OCI-LY1 (cell line): ENCODE measurements around the gene NECTIN1.

Experiments
- H2AFZ ChIP-seq: fragments of 200-600 bp; sonication (generic), shearing (Covaris generic); 2 replicates; pipeline ENCODE4 v1.6.0; 2014; ENCODE audit warnings: antibody characterized with exemption, mild to moderate bottlenecking, low read length
- H3F3A ChIP-seq: fragments of 200-600 bp; sonication (generic), shearing (Covaris generic); 2 replicates; pipeline ENCODE4 v1.6.0; 2014; ENCODE audit warnings: mild to moderate bottlenecking, antibody characterized with exemption, low read length, moderate library complexity; ENCODE audit not compliant: insufficient read depth
- H3K27ac ChIP-seq: fragments of 200-600 bp; sonication (generic); 2 replicates; pipeline ENCODE4 v1.5.1; 2014; ENCODE audit warnings: low read length, mixed run types, mild to moderate bottlenecking, low read depth; ENCODE audit not compliant: poor library complexity, severe bottlenecking
- H3K27me3 ChIP-seq: fragments of 200-600 bp; sonication (generic); 2 replicates; pipeline ENCODE4 v1.6.0; 2014; ENCODE audit warnings: antibody characterized with exemption, mild to moderate bottlenecking, low read length, moderate library complexity; ENCODE audit not compliant: insufficient read depth
- H3K36me3 ChIP-seq: fragments of 200-600 bp; sonication (generic); 2 replicates; pipeline ENCODE4 v1.6.1; 2014; ENCODE audit warnings: mild to moderate bottlenecking, antibody characterized with exemption, low read length, moderate library complexity, mixed read lengths; ENCODE audit not compliant: insufficient read depth
- H3K4me1 ChIP-seq: fragments of 200-600 bp; sonication (generic); 2 replicates; pipeline ENCODE4 v1.5.1; 2014; ENCODE audit warnings: mild to moderate bottlenecking, low read length, moderate library complexity; ENCODE audit not compliant: insufficient read depth, severe bottlenecking
- H3K4me2 ChIP-seq: fragments of 200-600 bp; sonication (generic), shearing (Covaris generic); 2 replicates; pipeline ENCODE4 v1.6.1; 2014; ENCODE audit warnings: low read length
- H3K4me3 ChIP-seq: fragments of 200-600 bp; sonication (generic); 2 replicates; pipeline ENCODE4 v1.5.1; 2014; ENCODE audit warnings: low read length, low read depth, mild to moderate bottlenecking, mixed read lengths; ENCODE audit not compliant: poor library complexity, severe bottlenecking
- H3K79me2 ChIP-seq: fragments of 200-600 bp; shearing (Covaris generic); 2 replicates; pipeline ENCODE4 v1.6.1; 2016; ENCODE audit warnings: mixed run types, low read length, mixed read lengths; ENCODE audit not compliant: insufficient read depth
- H3K9ac ChIP-seq: fragments of 200-600 bp; sonication (generic), shearing (Covaris generic); 2 replicates; pipeline ENCODE4 v1.6.1; 2014; ENCODE audit warnings: mild to moderate bottlenecking, low read length, mixed read lengths
- H3K9me2 ChIP-seq: fragments of 200-600 bp; sonication (generic), shearing (Covaris generic); 2 replicates; pipeline ENCODE4 v1.6.1; 2014; ENCODE audit warnings: low read depth, mild to moderate bottlenecking, low read length, mixed read lengths
- H3K9me3 ChIP-seq: fragments of 200-600 bp; shearing (Covaris generic); 2 replicates; pipeline ENCODE4 v1.6.1; 2014; ENCODE audit warnings: low read length, mixed read lengths
- H4K20me1 ChIP-seq: fragments of 200-600 bp; sonication (generic), shearing (Covaris generic); 2 replicates; pipeline ENCODE4 v1.6.0; 2016; ENCODE audit warnings: mild to moderate bottlenecking, low read length; ENCODE audit not compliant: insufficient read depth
- CTCF ChIP-seq: fragments of 200-600 bp; sonication (generic), shearing (Covaris generic); IDR thresholded peaks from 2 replicates; pipeline ENCODE4 v1.5.1; 2017; ENCODE audit warnings: mild to moderate bottlenecking, antibody characterized with exemption, low read length, moderate library complexity, mixed read lengths
- EZH2 ChIP-seq: fragments of 200-600 bp; sonication (generic), shearing (Covaris generic); IDR thresholded peaks from 2 replicates; pipeline ENCODE4 v1.8.0; 2017; ENCODE audit warnings: borderline replicate concordance, mixed run types, mild to moderate bottlenecking, antibody characterized with exemption, low read length, moderate library complexity, mixed read lengths

NECTIN1 gene

GRCh38 chr11:119723243-119723951 lies 5.6 kb downstream of the NECTIN1 start:
- H3K4me3 ChIP-seq, result no peak overlapping the region
- H3K9ac ChIP-seq, result no peak overlapping the region
- H3K9me2 ChIP-seq, result no peaks in the 10 kb centered on the region
- H3K27me3 ChIP-seq, result no peaks in the 10 kb centered on the region
- H3K4me1 ChIP-seq, result no peaks in the 10 kb centered on the region
- no peak overlapping the region for H2AFZ ChIP-seq
- H3K9me3 ChIP-seq, result no peaks in the 10 kb centered on the region
- no peak overlapping the region for H3K4me2 ChIP-seq
- no peaks in the 10 kb centered on the region for H3K79me2 ChIP-seq
- H3K36me3 ChIP-seq, result no peaks in the 10 kb centered on the region
- no peak for TF ChIP-seq CTCF
- H3F3A ChIP-seq, result no peaks in the 10 kb centered on the region
- H3K27ac ChIP-seq, result no peak overlapping the region
- H4K20me1 ChIP-seq, result no peaks in the 10 kb centered on the region

- Histone ChIP-seq H3K9ac (no peak overlapping the region), H3F3A (no peaks in the 10 kb centered on the region), H3K27me3 (no peaks in the 10 kb centered on the region), H3K79me2 (no peaks in the 10 kb centered on the region), H3K36me3 (no peaks in the 10 kb centered on the region), H3K4me3 (no peak overlapping the region), H2AFZ (no peak overlapping the region), H4K20me1 (no peaks in the 10 kb centered on the region), H3K4me1 (no peaks in the 10 kb centered on the region), H3K4me2 (no peak overlapping the region), H3K27ac (no peak overlapping the region), H3K9me2 (no peaks in the 10 kb centered on the region), H3K9me3 (no peaks in the 10 kb centered on the region)
- TF ChIP-seq CTCF (no peak), EZH2 (no peak)
Measured at GRCh38 chr11:119722281-119722794, 6.7 kb downstream of the NECTIN1 start.

GRCh38 chr11:119721129-119722120 lies 7.6 kb downstream of the NECTIN1 start:
- no peak overlapping the region for H2AFZ ChIP-seq
- no peaks in the 10 kb centered on the region for H4K20me1 ChIP-seq
- H3K27me3 ChIP-seq, result no peaks in the 10 kb centered on the region
- H3K9me3 ChIP-seq, result no peaks in the 10 kb centered on the region
- no peak overlapping the region for H3K27ac ChIP-seq
- H3K9ac ChIP-seq, result no peak overlapping the region
- no peaks in the 10 kb centered on the region for H3K79me2 ChIP-seq
- no peak overlapping the region for H3K4me2 ChIP-seq
- no peak for TF ChIP-seq EZH2
- peak; percentile 24; the same call in 1 of the 2 replicates for TF ChIP-seq CTCF
- H3K36me3 ChIP-seq, result no peaks in the 10 kb centered on the region
- no peaks in the 10 kb centered on the region for H3K4me1 ChIP-seq
- H3K4me3 ChIP-seq, result no peak overlapping the region
- no peaks in the 10 kb centered on the region for H3F3A ChIP-seq
- H3K9me2 ChIP-seq, result no peaks in the 10 kb centered on the region
